GM18867 (cell line): Measurements from ENCODE around the gene SORCS1.

ENCODE experiments used
- ATAC-seq: cut with Tn5 transposase; IDR thresholded peaks from one replicate; pipeline ENCODE4 v1.9.1; 2021; ENCODE audit warnings: mild to moderate bottlenecking, moderate library complexity; ENCODE audit not compliant: unreplicated experiment

SORCS1 gene

DNA sequence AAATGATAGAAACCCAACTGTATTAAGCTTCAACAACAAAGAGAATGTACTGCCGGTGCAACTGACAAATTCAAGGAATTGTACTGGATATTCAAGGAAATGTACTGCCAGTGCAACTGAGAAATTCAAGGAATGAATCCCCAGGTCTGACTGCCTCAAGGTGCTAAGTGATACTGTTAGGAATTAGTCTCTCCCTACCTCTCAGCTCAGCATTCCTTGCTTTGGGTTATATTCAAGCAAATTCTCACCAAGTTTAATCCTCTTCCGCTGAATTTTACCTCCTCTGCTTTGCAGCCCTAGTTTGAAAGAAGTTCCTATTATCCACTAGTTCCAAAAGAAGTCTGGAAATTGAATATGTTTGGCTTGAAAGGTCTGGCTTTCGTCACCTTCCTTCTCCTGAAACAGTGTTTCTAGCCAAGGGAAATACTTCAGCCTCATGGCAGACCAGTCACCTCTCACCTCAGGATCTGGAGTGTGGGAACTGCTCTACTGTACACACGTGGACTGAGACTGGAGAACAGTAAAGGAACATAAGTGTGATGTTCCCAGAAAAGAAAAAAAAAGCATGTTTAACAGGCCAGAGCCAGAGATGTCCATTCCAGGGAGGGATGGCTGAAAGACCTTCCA, 60.4 kb downstream of the SORCS1 start:
- no peak for ATAC-seq

DNA sequence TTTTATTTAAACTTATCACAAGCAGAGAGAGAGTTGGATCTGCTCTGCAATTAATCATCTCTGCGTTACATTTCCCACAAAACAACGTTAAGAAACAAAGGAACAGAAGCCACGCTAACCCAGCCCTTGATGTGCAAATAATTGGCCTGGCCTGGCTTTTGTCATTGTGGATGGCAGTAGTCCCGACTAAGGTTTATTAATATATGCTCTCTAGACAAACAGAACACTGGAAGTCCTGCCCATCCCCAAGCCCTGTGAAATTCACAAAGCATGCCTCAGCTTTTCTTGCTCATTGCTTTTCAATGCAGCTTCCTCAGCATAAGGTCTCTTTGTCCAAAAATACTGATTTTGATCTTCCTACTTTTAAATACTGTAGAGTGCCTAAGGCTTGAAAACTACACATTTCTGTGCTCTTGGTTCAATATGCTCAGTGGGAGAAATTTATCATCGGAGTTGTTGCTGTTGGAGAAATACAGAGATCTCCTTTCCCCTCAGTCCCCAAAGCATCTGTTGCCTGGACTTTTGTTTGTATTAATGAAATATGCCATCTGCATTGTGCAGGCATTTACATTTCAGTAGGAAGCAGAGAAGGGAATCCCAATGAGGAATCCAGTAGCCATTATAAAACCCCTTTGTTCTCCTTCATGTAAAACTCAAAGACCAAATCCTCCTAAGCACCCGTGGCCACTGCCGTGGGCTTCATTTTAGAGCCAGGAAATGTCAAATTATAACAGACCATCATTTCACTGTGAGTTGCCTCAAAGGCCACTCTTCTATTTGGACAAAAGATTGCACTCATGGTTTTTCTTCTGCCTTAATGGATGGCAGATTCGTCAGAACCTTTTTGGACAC, 61.1 kb downstream of the SORCS1 start:
- no peak for ATAC-seq

GRCh38 chr10:107098326-107098725, 66.2 kb downstream of the SORCS1 start:
- ATAC-seq, result no peak

DNA sequence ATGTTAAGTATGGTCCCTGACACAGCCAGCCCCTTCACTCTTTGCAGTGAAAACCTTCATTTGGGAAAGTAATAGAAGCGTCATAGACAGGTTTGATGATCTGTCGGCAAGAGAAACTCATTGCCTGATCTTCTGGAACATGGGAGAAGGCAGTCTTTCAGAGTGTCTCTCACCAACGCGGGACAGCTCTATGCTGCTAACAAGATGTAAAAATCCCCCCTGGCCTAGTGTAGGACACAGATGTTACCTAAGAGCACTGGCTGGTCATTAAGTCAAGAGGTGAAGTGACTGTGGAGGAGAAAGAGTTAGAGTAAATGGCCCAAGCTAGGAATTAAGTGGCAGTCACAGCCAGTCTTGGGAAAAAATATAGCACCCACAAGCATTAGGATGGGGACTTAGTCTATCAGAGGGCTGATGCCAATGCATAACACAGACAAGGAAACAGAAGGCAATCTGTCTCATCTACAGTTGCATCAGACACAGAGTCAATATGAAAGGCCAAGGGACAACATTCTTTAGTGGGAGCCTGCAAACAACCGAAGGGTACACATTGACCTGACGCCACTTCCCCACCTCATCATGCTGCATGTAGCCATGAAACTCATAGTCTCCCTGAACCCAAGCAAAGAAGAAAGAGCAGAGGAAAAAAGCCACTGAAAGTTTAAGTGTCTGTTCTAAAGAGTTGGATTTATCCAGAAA, 69.5 kb downstream of the SORCS1 start:
- no peak for ATAC-seq

DNA sequence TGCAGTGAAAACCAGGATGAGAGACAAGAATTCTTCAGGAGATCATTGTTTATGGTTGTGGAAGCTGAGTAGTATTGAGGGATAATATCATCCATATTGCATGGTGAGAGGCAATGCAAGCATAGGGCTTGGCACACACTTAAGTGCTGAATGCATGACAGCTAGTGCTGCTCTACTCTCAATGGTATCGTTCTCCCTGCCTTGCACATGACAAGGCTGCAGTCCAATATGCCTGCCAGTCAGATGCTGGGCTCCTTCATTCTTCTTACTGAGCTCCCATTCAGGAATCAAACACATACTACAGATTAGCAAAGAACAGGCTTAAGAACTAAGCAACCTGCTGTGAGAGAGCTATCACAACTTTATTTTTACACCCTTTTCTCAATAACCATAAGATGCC, 72.2 kb downstream of the SORCS1 start:
- ATAC-seq, result no peak

- no peak for ATAC-seq
These were observed 73.4 kb downstream of the SORCS1 start for GRCh38 chr10:107091126-107091525.

DNA sequence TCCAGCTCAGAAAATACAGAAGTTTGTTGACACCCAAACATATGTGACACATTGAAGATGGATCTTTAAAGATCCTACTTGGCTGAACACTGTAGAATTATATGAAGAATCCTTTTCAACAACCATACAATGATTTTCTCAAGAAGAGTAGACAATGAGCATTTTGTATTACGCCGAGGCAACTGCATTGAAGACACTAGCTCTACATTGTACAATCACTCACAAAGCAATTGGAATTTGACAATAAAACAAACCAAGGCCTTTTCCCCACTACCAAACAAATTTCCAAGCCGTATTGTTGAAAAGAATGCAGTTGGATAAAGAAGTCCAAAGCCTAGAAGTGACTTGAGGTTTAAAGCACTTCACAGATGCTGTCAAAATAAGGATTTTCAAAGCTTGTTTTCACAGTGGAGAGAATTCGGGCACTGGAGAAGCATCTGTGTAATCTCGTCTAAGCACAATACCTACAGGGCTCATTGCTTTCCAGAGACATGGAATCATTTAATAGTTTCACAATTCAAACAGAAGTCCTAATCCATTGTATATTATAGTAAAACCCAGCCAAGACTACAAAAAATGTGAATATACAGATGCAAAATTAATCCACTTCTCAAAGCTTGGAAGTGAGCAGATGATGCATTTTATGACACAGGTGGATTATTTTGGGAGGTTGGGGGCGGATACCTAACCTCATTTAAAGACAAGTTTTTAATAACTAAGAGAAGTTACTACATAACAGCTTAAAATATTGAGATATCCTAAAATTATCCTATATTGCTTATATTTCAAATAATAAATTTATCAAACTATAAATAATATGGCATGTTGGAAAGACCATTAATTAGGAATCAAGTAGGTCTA, 78.6 kb downstream of the SORCS1 start:
- no peak for ATAC-seq

DNA sequence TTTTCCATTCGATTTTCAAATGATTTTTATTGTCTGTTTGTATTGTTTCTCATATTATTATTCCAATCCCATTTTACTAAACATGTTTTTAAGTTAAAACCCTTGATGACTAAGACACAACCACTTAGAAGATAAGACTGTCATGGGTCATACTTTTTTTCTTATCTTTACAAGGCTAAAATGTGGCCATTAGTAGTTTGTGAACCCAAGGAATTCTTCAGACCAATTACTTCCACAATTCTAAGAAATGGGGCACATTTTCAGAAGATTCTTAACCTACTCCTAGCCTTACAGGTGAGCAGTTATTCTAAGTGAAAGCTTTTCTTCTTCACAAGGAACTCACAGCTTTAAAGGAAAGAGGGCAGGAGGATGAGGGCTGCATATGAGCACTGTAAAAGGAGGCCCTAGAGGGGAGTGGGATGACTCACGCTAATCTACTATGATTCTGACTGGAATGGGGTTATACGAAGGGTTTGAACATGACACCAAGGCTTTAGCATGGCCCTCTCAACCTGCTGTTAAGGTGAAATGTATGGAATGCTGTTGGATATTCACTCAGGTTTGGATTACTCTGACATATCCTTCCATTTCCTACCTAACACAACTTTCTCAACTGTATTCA, 81.0 kb downstream of the SORCS1 start:
- ATAC-seq, result no peak

GRCh38 chr10:107081644-107082043, 82.9 kb downstream of the SORCS1 start:
- ATAC-seq, result peak; percentile 67

DNA sequence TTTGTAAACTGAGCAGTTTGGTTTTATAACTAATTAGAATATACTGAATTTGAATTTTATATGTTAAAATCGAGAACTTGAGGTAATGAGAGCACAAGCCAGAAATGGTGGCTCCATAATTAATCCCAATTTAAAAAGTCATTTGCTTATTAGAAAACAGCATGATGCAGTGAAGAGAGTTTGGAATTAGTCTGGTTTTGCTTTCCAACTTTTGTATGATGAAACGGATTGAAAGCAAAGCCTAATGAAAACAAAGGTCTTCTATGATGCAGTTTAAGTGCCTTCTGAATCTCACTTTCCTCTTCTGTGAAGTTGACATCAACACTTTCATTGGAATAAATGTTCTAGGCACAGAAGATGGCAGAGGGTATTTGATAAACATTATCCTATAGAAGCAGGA, 89.4 kb downstream of the SORCS1 start:
- ATAC-seq, result no peak

DNA sequence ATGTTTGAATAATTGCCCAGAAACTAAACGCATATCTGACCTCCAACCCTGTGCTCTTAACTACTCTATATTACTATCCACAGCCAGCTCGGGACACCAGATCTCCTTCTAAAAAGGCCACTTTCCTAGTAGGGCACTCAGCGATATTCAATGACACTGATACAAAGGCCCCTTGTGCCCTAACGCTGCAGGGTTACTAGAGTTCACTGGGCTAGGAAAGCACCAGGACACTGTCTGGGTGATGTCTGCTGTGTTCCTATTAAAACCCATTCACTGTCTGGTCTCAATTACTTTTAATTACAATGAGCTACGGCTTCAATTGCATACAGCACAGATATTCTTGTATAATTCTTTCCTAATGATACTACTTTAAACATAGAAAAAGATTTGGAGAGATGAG, 91.7 kb downstream of the SORCS1 start:
- ATAC-seq, result no peak

DNA sequence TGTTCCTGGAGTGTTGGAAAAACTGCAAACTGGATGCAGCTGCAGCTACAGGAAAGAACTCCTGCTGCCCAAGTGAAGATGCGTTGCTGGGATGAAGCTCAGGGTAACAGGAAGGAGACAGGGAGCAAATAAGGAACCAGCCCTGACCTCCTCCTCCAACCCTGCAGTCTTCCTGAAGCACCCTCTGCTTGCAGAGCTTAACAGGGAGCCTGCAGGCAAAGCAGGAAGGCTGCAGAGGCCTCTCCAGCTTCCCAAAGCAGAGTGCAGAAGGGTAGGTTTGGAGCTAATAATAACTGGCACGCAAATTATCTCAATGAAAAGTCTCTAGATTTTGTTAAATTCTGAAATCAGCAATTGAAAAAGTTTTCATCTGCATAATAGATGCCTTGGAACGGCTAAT, 92.5 kb downstream of the SORCS1 start:
- ATAC-seq, result no peak

GRCh38 chr10:107071301-107071700, 93.2 kb downstream of the SORCS1 start:
- ATAC-seq, result peak; percentile 48

GRCh38 chr10:107067843-107068242, 96.7 kb downstream of the SORCS1 start:
- no peak for ATAC-seq

DNA sequence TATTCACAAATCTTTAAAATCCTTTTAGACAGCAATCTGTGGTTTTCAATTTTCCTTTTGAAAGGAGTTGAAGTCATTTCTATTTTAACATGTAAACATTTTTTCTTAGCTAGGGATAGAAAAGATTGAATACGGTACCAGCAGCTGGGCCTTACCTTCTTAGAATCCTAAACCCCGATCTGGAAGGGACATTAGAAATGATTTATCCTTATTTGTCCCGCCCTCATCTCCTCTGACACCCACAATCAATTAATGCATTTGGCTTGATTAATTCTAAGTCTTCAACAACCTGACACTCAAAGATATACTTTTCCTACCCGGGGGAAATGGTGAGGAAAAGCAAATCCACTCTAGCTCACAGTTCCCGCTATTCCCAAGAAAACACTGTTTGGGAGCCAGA, 100.4 kb downstream of the SORCS1 start:
- ATAC-seq, result no peak

DNA sequence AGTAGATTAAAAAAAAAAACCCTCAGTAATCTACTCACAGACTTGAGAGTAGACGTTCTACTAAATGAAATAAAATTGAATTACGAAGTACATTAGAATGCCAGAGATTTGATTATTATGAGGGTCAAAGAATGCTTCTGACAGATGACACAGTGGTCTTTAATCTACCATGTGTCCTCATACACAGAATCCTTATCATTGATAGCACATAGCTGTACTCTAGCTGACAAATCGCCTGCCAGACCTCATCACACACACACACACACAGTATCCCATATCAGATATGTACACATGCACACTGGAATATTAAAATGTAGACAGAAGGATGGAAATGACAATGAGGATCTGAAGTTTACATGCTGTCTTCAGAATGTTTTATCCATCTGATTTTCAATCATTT, 104.6 kb downstream of the SORCS1 start:
- no peak for ATAC-seq

GRCh38 chr10:107059068-107059804, 105.3 kb downstream of the SORCS1 start:
- ATAC-seq, result no peak

GRCh38 chr10:107058331-107058730, 106.2 kb downstream of the SORCS1 start:
- ATAC-seq, result no peak

GRCh38 chr10:107056182-107056581, 108.3 kb downstream of the SORCS1 start:
- ATAC-seq, result peak; percentile 15
